CD14-positive monocyte (primary cell): ENCODE results near the gene STX12. TPM values are rescaled to one million over a fixed set of nuclear protein-coding genes. Genes with fewer than 3 reads are reported as not detected.

Experiments used
- DNase-seq, 3 donors: peaks; one replicate each; pipeline ENCODE4 v3.0.0-alpha.2; 2011 to 2022
- H2AFZ ChIP-seq: 2 replicates; pipeline ENCODE4 v1.6.0; 2012; ENCODE audit warnings: mild to moderate bottlenecking, low read depth, low read length, inconsistent platforms; ENCODE audit not compliant: insufficient read depth, poor library complexity, severe bottlenecking
- H3K27ac ChIP-seq, 2 donors: 1 replicate in 1 of 2; 2 replicates in 1 of 2; pipeline ENCODE4 v1.5.1; 2012 to 2013; ENCODE audit warnings: low read length in 2 of 2, control low read depth in 1 of 2, inconsistent platforms in 1 of 2, low read depth in 1 of 2, mild to moderate bottlenecking in 1 of 2
- H3K27me3 ChIP-seq, 2 donors: one replicate each; pipeline versions ENCODE4 v1.6.0 to v1.6.1; 2011 to 2013; ENCODE audit warnings: low read length in 2 of 2; ENCODE audit not compliant: control insufficient read depth in 2 of 2, insufficient read depth in 2 of 2
- H3K36me3 ChIP-seq, 2 donors: replicated peaks in 1 of 2; 1 replicate in 1 of 2; 2 replicates in 1 of 2; pipeline versions ENCODE4 v1.5.1 to v1.6.1; 2012 to 2013; ENCODE audit warnings: low read length in 2 of 2, control low read depth in 1 of 2, inconsistent platforms in 1 of 2, mild to moderate bottlenecking in 1 of 2; ENCODE audit not compliant: insufficient read depth in 2 of 2, control insufficient read depth in 1 of 2
- H3K4me1 ChIP-seq, 2 donors: 1 replicate in 1 of 2; 2 replicates in 1 of 2; pipeline versions ENCODE4 v1.5.1 to v1.6.1; 2012 to 2013; ENCODE audit warnings: low read length in 2 of 2, control low read depth in 1 of 2, inconsistent platforms in 1 of 2, mild to moderate bottlenecking in 1 of 2, moderate library complexity in 1 of 2; ENCODE audit not compliant: insufficient read depth in 2 of 2, control insufficient read depth in 1 of 2
- H3K4me2 ChIP-seq: replicated peaks from 2 replicates; pipeline ENCODE3; 2012; ENCODE audit warnings: low read length, moderate library complexity, mild to moderate bottlenecking; ENCODE audit not compliant: poor library complexity, severe bottlenecking; ENCODE audit errors: extremely low read depth
- H3K4me3 ChIP-seq, 3 experiments: fragments of 200-600 bp in 1 of 3; sonication (generic) in 1 of 3; replicated peaks in 1 of 3; 1 replicate in 2 of 3; 2 replicates in 1 of 3; pipeline ENCODE4 v1.5.1; 2011 to 2013; ENCODE audit warnings: low read length in 3 of 3, mild to moderate bottlenecking in 3 of 3, control low read depth in 2 of 3, low read depth in 2 of 3, inconsistent platforms in 1 of 3, moderate library complexity in 1 of 3
- H3K79me2 ChIP-seq: 2 replicates; pipeline ENCODE4 v1.6.0; 2012; ENCODE audit warnings: mild to moderate bottlenecking, control low read depth, inconsistent platforms, low read length, moderate library complexity; ENCODE audit not compliant: insufficient read depth
- H3K9ac ChIP-seq: 2 replicates; pipeline ENCODE4 v1.6.0; 2017; ENCODE audit warnings: low read length, mild to moderate bottlenecking; ENCODE audit not compliant: insufficient read depth, poor library complexity, severe bottlenecking
- H3K9me3 ChIP-seq, 2 donors: replicated peaks in 1 of 2; 1 replicate in 1 of 2; 2 replicates in 1 of 2; pipeline versions ENCODE4 v1.5.1 to v1.6.1; 2012 to 2013; ENCODE audit warnings: low read length in 2 of 2, control low read depth in 1 of 2; ENCODE audit not compliant: control insufficient read depth in 1 of 2, insufficient read depth in 1 of 2
- H4K20me1 ChIP-seq: 2 replicates; pipeline ENCODE4 v1.6.0; 2012; ENCODE audit warnings: mild to moderate bottlenecking, low read length, control low read depth, moderate library complexity; ENCODE audit not compliant: insufficient read depth
- H3K27ac Mint-ChIP-seq, 7 donors: one replicate each; pipeline ENCODE4 v1.8.0; 2020; ENCODE audit warnings: mild to moderate bottlenecking in 7 of 7, mixed read lengths in 7 of 7, moderate library complexity in 6 of 7, inconsistent platforms in 2 of 7
- H3K27me3 Mint-ChIP-seq, 3 donors: one replicate each; pipeline ENCODE4 v1.8.0; 2021 to 2022; ENCODE audit warnings: low read depth in 3 of 3, mild to moderate bottlenecking in 3 of 3, mixed read lengths in 3 of 3, moderate library complexity in 3 of 3, inconsistent platforms in 1 of 3
- H3K36me3 Mint-ChIP-seq, 2 donors: one replicate each; pipeline ENCODE4 v1.8.0; 2020; ENCODE audit warnings: mixed read lengths in 2 of 2, inconsistent platforms in 1 of 2, mild to moderate bottlenecking in 1 of 2
- H3K4me1 Mint-ChIP-seq: one replicate; pipeline ENCODE4 v1.8.0; 2020; ENCODE audit warnings: mild to moderate bottlenecking, mixed read lengths
- H3K4me3 Mint-ChIP-seq, 2 donors: one replicate each; pipeline ENCODE4 v1.8.0; 2020; ENCODE audit warnings: mild to moderate bottlenecking in 2 of 2, mixed read lengths in 2 of 2, moderate library complexity in 1 of 2
- H3K9me3 Mint-ChIP-seq, 7 donors: one replicate each; pipeline ENCODE4 v1.8.0; 2020 to 2022; ENCODE audit warnings: mixed read lengths in 7 of 7, mild to moderate bottlenecking in 6 of 7, moderate library complexity in 6 of 7, inconsistent platforms in 2 of 7
- WGBS: methylation state at CpG from one replicate; pipeline ENCODE4 v1.1.5; 2013; ENCODE audit warnings: missing lambda C conversion rate; ENCODE audit not compliant: insufficient coverage; 5-methylcytosine and 5-hydroxymethylcytosine counted together
- intact Hi-C, 2 donors: fragments of 100-400 bp; cut with micrococcal nuclease; formaldehyde crosslinking; loops; one replicate each; pipeline versions ENCODE4 v1.15.0 to v1.15.1; 2023
- polyA plus RNA-seq, 3 donors: library from polyadenylated mRNA; depleted of rRNA in 1 of 3; unstranded in 2 of 3; stranded (reverse) in 1 of 3; fragments of 300-500 nt in 2 of 3; fragments of >200 nt in 1 of 3; fragmentation: Illumina TruSeq in 2 of 3; gene quantifications; 1 replicate in 2 of 3; 2 replicates in 1 of 3; pipeline ENCODE4 v1.2.3, GENCODE V29; 2012 to 2021
- TF ChIP-seq, protein P1 (sequence below): fragments of 200-600 bp; IDR thresholded peaks from one replicate; pipeline ENCODE4 v1.8.0; 2022; ENCODE audit warnings: antibody characterized with exemption, mild to moderate bottlenecking

The STX12 gene
- polyA plus RNA-seq, 3 donors: 29.4 to 49.4 (median 36.2) TPM

DNA sequence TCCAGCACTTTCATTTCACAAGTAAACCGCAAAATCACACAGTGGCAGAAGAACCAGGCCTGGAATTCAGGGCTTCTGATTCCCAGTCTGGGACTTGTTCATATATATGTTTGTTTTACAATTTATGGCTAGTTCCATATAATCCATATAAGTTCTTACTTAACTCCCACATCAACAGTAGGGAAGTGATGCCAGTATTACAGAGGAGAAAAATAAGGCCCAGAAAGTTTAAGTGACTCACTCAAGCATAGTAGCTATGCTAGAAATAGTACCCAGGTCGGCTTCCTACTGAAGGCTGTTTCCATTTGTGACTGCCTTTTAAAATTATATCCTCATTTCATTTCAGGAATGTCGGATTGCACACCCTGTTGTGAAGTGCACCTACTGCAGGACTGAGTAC, 45.9 kb upstream of the STX12 start:
- TF ChIP-seq, protein P1, sequence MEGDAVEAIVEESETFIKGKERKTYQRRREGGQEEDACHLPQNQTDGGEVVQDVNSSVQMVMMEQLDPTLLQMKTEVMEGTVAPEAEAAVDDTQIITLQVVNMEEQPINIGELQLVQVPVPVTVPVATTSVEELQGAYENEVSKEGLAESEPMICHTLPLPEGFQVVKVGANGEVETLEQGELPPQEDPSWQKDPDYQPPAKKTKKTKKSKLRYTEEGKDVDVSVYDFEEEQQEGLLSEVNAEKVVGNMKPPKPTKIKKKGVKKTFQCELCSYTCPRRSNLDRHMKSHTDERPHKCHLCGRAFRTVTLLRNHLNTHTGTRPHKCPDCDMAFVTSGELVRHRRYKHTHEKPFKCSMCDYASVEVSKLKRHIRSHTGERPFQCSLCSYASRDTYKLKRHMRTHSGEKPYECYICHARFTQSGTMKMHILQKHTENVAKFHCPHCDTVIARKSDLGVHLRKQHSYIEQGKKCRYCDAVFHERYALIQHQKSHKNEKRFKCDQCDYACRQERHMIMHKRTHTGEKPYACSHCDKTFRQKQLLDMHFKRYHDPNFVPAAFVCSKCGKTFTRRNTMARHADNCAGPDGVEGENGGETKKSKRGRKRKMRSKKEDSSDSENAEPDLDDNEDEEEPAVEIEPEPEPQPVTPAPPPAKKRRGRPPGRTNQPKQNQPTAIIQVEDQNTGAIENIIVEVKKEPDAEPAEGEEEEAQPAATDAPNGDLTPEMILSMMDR: no peak
- intact Hi-C loops: loop anchor here (5.0 kb wide), 2 partner anchors 45 to 60 kb away; partner anchors contain the start of gene STX12 (in 2 of the 2)
- H3K27me3 Mint-ChIP-seq: peaks cover 0 to 3% (median 0%) of the 10 kb centered on the region in 3 donors
- H3K27ac Mint-ChIP-seq: peak overlapping the region in 5 of 7 donors; percentile 28 to 95 (median 89)
- H3K4me1 ChIP-seq: peaks cover 18 to 20% of the 10 kb centered on the region in 2 donors
- H3K9me3 Mint-ChIP-seq: peaks cover 0 to 3% (median 0%) of the 10 kb centered on the region in 7 donors
- DNase-seq: peak; percentile 25 to 48 (median 39)
- no peak overlapping the region for H3K9ac ChIP-seq
- H4K20me1 ChIP-seq: no peaks in the 10 kb centered on the region
- no peaks in the 10 kb centered on the region for H3K27me3 ChIP-seq
- peaks cover 15 to 31% of the 10 kb centered on the region in 2 donors for H3K36me3 ChIP-seq
- H3K4me1 Mint-ChIP-seq: peaks cover 20% of the 10 kb centered on the region
- H3K79me2 ChIP-seq: peaks cover 15% of the 10 kb centered on the region
- H3K4me3 ChIP-seq: peak overlapping the region in 1 of 3 experiments; percentile 83
- peak overlapping the region in 1 of 2 donors; percentile 87 for H3K27ac ChIP-seq
- H3K4me3 Mint-ChIP-seq: no peak overlapping the region
- H3K4me2 ChIP-seq: no peak overlapping the region
- no peak overlapping the region for H2AFZ ChIP-seq
- peaks cover 28 to 40% of the 10 kb centered on the region in 2 donors for H3K36me3 Mint-ChIP-seq
- no peaks in the 10 kb centered on the region for H3K9me3 ChIP-seq
- no CpG with 5 or more reads among the region's 3 CpGs for WGBS

DNA sequence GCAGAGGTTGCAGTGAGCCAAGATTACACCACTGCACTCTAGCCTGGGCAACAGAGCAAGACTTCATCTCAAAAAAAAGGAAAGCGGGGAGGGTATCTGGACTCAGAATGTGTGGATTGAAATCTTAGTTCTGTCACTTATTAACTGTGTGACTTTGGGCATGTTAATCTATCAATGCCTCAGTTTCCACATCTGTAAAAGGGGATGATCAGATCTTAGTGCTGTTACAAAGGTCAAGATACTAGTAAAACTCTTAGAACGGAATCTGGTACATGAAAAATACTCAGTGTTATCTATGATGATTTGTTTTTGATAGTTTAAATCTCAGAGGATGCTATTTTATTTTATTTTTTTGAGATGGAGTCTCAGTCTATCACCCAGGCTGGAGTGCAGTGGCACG, 36.8 kb upstream of the STX12 start:
- H3K4me3 Mint-ChIP-seq: no peak overlapping the region
- H3K9ac ChIP-seq: no peak overlapping the region
- H3K9me3 ChIP-seq: no peaks in the 10 kb centered on the region
- no peaks in the 10 kb centered on the region for H4K20me1 ChIP-seq
- no peak overlapping the region for H3K4me2 ChIP-seq
- H3K27me3 ChIP-seq: no peaks in the 10 kb centered on the region
- no peaks in the 10 kb centered on the region for H3K9me3 Mint-ChIP-seq
- intact Hi-C loops: no loop called here
- TF ChIP-seq, protein P1: no peak
- no peaks in the 10 kb centered on the region for H3K4me1 Mint-ChIP-seq
- H3K36me3 Mint-ChIP-seq: peaks cover 61 to 81% of the 10 kb centered on the region in 2 donors
- H3K4me3 ChIP-seq: no peak overlapping the region
- WGBS: no CpG with 5 or more reads among the region's 3 CpGs
- no peaks in the 10 kb centered on the region for H3K4me1 ChIP-seq
- H3K27me3 Mint-ChIP-seq: peaks cover 0 to 2% (median 0%) of the 10 kb centered on the region in 3 donors
- no peaks in the 10 kb centered on the region for H3K79me2 ChIP-seq
- DNase-seq: no peak
- H3K27ac ChIP-seq: no peak overlapping the region
- no peak overlapping the region for H2AFZ ChIP-seq
- no peak overlapping the region for H3K27ac Mint-ChIP-seq
- peaks cover 49 to 75% of the 10 kb centered on the region in 2 donors for H3K36me3 ChIP-seq
